ENCODE data around the gene ZBED5.

DNA sequence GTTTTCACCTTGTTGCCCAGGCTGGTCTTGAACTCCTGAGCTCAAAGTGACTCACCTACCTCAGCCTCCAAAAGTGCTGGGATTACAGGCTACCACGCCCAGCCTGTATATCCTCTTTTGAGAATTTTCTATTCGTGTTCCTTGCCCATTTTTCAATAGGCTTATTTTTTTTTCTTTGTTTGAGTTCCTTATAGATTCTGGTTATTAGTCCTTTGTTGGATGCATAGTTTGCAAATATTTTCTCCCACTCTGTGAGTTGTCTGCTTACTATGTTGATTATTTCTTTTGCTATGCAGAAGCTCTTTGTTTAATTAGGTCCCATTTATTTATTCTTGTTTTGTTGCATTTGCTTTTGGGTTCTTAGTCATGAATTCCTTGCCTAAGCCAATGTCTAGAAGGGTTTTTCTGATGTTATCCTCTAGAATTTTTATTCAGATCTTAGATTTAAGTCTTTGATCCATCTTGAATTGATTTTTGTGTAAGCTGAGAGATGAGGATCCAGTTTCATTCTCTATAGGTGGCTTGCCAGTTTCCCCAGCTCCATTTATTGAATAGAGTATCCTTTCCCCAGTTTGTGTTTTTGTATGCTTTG is 17.7 kb upstream of the ZBED5 start:
- no peak for TF ChIP-seq GATA3 (IDR thresholded peaks at IDR 0.05; ENCODE audit: low read depth, low read length)
- no peak for TF ChIP-seq GATA2 (IDR thresholded peaks at IDR 0.05; ENCODE audit: low read depth, low read length)
